Gastrocnemius medialis (tissue), 4 donors: ENCODE data around the gene PDLIM7.

Source experiments
- POLR2A ChIP-seq, 2 donors: fragments of 450-650 bp; IDR thresholded peaks; one replicate each; pipeline ENCODE4 v1.6.1; 2017; ENCODE audit warnings: antibody characterized with exemption in 2 of 2, mild to moderate bottlenecking in 2 of 2, moderate library complexity in 2 of 2
- TF ChIP-seq, protein P1 (sequence below), 5 experiments: fragments of 450-650 bp in 3 of 5; fragments of 200-600 bp in 2 of 5; sonication (generic) in 2 of 5; IDR thresholded peaks in 4 of 5; conservative IDR thresholded peaks in 1 of 5; 1 replicate in 4 of 5; 2 replicates in 1 of 5; pipeline ENCODE4 v1.5.1; 2016 to 2019; ENCODE audit warnings: antibody characterized with exemption in 5 of 5, mild to moderate bottlenecking in 3 of 5, moderate library complexity in 3 of 5

GRCh38 chr5:177500685-177501522 is 3.5 kb upstream of the PDLIM7 start:
- TF ChIP-seq, protein P1, sequence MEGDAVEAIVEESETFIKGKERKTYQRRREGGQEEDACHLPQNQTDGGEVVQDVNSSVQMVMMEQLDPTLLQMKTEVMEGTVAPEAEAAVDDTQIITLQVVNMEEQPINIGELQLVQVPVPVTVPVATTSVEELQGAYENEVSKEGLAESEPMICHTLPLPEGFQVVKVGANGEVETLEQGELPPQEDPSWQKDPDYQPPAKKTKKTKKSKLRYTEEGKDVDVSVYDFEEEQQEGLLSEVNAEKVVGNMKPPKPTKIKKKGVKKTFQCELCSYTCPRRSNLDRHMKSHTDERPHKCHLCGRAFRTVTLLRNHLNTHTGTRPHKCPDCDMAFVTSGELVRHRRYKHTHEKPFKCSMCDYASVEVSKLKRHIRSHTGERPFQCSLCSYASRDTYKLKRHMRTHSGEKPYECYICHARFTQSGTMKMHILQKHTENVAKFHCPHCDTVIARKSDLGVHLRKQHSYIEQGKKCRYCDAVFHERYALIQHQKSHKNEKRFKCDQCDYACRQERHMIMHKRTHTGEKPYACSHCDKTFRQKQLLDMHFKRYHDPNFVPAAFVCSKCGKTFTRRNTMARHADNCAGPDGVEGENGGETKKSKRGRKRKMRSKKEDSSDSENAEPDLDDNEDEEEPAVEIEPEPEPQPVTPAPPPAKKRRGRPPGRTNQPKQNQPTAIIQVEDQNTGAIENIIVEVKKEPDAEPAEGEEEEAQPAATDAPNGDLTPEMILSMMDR (IDR thresholded peaks at IDR 0.05 in 4 of 5, conservative IDR thresholded peaks at IDR 0.05 in 1 of 5) = peak; percentile 87 to 98 (median 95)
- TF ChIP-seq POLR2A (IDR thresholded peaks at IDR 0.05) = no peak
